ENCODE data around the gene FOXF1. TPM values are rescaled to one million over a fixed set of nuclear protein-coding genes. Genes with fewer than 3 reads are reported as not detected.

FOXF1 gene
- polyA plus RNA-seq, 2 of the 4 experiments (the other 2 are of a cell fraction): not detected

DNA sequence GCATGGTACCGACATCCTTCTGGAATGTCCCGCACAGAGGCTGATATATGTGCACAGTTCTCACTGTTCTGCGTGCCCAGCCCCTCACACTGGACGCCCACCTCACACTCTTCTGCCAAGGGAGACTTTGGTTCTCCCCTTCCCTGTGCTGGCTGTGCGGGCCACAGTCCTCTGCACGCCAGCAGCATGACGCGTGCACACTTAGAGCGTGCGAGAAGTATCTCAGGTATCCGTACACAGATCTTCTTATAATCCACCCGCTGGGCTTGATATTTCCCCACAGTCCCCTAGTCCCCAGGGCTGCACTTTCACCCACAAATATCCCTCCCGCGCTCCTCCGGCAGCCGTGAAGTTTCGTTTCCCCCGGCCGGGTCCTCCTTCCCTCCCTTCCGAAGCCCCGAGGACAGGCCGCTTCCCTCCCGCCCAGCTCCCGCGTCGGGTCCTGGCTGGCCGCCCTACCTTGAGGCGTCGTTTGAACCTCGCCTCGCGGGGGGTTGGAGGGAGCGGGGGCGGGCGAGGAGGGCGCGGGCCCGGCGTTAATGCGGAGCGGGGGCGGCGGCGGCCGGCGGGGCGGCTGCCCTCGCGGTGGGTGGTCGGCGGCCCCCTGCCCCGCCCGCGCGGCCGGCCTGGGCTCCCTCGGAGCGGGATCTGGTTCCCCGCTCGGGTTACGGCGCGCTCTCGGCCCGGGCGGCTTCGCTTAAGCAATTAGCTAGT is 5.0 kb upstream of the FOXF1 start:
- peak overlapping the region; percentile 26; the same call in 1 of the 3 replicates for H3K4me3 ChIP-seq
- DNase-seq (ENCODE audit: low read depth in 1 of 2, low spot score in 1 of 2): no peak
- FAIRE-seq: no peak
- WGBS (ENCODE audit: missing lambda C conversion rate): 20% methylated on average over 30 of the region's 67 CpGs
- H3K4me1 ChIP-seq: peaks cover 19% of the 10 kb centered on the region
- TF ChIP-seq, protein P1, sequence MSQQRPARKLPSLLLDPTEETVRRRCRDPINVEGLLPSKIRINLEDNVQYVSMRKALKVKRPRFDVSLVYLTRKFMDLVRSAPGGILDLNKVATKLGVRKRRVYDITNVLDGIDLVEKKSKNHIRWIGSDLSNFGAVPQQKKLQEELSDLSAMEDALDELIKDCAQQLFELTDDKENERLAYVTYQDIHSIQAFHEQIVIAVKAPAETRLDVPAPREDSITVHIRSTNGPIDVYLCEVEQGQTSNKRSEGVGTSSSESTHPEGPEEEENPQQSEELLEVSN (IDR thresholded peaks at IDR 0.05; ENCODE audit: borderline replicate concordance, low read depth): no peak
- no peak for TF ChIP-seq EHF (CRISPR knock-in tag; IDR thresholded peaks at IDR 0.05)
- TF ChIP-seq, protein P2, sequence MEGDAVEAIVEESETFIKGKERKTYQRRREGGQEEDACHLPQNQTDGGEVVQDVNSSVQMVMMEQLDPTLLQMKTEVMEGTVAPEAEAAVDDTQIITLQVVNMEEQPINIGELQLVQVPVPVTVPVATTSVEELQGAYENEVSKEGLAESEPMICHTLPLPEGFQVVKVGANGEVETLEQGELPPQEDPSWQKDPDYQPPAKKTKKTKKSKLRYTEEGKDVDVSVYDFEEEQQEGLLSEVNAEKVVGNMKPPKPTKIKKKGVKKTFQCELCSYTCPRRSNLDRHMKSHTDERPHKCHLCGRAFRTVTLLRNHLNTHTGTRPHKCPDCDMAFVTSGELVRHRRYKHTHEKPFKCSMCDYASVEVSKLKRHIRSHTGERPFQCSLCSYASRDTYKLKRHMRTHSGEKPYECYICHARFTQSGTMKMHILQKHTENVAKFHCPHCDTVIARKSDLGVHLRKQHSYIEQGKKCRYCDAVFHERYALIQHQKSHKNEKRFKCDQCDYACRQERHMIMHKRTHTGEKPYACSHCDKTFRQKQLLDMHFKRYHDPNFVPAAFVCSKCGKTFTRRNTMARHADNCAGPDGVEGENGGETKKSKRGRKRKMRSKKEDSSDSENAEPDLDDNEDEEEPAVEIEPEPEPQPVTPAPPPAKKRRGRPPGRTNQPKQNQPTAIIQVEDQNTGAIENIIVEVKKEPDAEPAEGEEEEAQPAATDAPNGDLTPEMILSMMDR (IDR thresholded peaks at IDR 0.05): no peak
- TF ChIP-seq TP53 (CRISPR knock-in tag; IDR thresholded peaks at IDR 0.05): no peak
- ATAC-seq: 0 out of 6 replicates have a peak, but pooled peaks of 1 of the 2 experiments have one; percentile 7
- H3K4me2 ChIP-seq: peak overlapping the region; percentile 67
- no peaks in the 10 kb centered on the region for H3K9me3 ChIP-seq
- ChIA-PET CTCF (interaction anchor here (1.2 to 2.1 kb wide), 2 partner anchors 12 to 432 kb away, joined by 3 to 12 read pairs; no protein-coding TSS in a partner anchor), POLR2A (no interaction called here)
- no peak overlapping the region for H3K27ac ChIP-seq

DNA sequence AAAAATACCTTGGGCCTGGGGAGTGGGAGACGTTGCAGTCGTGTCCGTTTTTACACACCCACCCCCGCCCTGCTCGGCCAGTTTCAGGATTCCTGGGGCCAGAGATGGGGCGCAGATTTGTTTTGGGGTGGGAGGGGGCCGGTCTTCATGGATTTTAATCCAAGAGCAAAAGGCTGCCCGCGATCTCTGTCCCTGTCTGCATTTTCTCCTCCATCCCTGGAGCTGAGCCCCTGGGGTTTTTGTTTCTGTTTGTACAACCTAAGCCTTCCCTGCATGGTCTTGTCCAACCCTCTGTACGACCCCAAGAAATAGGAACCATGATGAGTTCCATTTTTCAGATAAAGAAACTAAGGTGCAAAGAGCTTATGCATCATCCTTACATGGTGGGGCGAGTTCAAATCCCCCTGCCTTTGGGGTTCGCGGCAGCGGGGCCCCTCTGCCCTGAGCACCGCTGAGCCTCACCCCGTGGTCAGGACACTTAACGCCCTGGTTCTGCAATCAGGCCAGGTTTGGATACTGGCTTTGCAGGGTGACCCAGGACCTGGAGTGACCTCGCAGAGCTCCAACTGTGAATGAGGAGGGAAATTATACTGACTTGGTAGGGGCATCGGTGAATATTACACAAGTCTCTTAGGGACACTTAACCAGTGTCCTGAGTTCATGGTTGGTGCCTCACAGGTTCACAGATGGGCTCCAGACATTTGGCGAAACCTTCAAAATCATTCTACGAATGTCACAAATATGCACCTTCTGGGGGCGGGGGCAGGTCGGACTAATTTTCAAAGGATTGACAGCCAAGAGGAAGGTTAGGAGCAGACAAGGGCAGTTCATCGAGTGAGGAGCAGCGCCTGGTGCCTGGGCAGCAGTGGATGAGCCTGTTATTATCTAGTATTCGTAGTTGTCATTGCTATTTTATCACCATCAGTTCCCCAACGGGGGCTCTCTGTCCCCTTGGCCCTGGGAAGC is 4.1 kb upstream of the FOXF1 start:
- no peak for FAIRE-seq
- Histone ChIP-seq H3K9me3 (no peaks in the 10 kb centered on the region), H3K27ac (no peak overlapping the region), H3K4me1 (peaks cover 19% of the 10 kb centered on the region), H3K4me3 (peak overlapping the region; percentile 26; the same call in 1 of the 3 replicates), H3K4me2 (peak overlapping the region; percentile 67)
- WGBS (ENCODE audit: missing lambda C conversion rate): 12% methylated on average over 26 of the region's 27 CpGs
- ChIA-PET CTCF (interaction anchor here (2.1 kb wide), 1 partner anchor 12 kb away, joined by 12 read pairs; no protein-coding TSS in a partner anchor), POLR2A (no interaction called here)
- TF ChIP-seq MAFK (IDR thresholded peaks at IDR 0.05; ENCODE audit: partially characterized antibody) (no peak), POLR2A (IDR thresholded peaks at IDR 0.05; ENCODE audit: low read length) (no peak), ESRRA (IDR thresholded peaks at IDR 0.05; ENCODE audit: borderline replicate concordance, low read length) (no peak), EHF (CRISPR knock-in tag; IDR thresholded peaks at IDR 0.05) (no peak), MYC (IDR thresholded peaks at IDR 0.05; ENCODE audit: borderline replicate concordance, low read length) (no peak), ZC3H11A (IDR thresholded peaks at IDR 0.05) (no peak), GATA3 (IDR thresholded peaks at IDR 0.05; ENCODE audit: borderline replicate concordance) (no peak), FOSB (CRISPR knock-in tag; IDR thresholded peaks at IDR 0.05) (no peak)
- TF ChIP-seq, protein P3, sequence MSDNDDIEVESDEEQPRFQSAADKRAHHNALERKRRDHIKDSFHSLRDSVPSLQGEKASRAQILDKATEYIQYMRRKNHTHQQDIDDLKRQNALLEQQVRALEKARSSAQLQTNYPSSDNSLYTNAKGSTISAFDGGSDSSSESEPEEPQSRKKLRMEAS (IDR thresholded peaks at IDR 0.05): no peak
- ATAC-seq: no peak
- no peak for DNase-seq (ENCODE audit: low read depth in 1 of 2, low spot score in 1 of 2)

DNA sequence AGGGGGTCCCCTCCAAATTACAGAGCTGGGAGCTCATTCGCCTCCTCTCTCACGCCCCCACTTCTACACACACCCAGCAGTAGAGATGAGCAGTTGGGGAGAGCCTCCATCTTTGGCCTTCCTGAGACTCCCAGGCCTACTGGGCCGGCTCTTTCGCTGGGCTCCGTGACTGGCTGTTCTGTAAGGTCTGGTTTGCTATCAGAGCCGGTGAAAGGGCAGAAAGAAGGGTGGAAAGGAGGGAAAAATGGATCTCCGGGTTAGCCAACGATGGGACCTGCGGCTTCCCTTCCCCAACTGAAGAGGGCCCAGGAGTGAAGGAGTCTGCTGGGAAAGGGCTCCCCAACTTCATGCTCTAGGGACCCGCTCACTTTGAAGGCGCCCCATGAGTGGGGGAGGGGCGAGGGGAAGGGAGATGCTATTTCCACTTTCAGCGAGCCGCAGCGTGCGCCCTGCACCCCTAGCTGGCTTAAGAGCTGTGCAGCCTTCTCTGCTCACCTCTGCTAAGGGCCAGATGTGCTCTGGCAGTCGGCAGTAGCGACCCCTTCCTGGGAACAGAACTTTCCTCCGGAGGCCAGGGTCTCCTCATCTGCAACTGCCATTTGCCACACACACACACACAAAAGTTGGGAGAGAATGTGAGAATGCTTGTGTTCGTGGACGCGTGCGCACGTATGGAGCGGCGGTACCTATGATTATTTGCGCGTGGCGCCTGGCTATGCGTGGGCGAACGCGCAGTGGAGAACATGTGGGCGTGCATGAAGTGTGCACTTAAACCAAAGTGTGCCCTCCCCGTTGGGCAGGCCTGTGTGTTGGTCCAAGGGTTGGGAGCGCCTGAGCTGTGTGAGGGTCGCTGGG is 2.9 kb upstream of the FOXF1 start:
- Histone ChIP-seq H3K4me3 (no peak overlapping the region), H3K4me1 (peaks cover 19% of the 10 kb centered on the region), H3K27ac (no peak overlapping the region), H3K9me3 (no peaks in the 10 kb centered on the region), H3K4me2 (no peak overlapping the region)
- no peak for TF ChIP-seq MAFK (IDR thresholded peaks at IDR 0.05; ENCODE audit: partially characterized antibody)
- TF ChIP-seq KDM5A (IDR thresholded peaks at IDR 0.05): no peak
- no peak for TF ChIP-seq MAZ (IDR thresholded peaks at IDR 0.05; ENCODE audit: borderline replicate concordance, low read depth, low read length)
- TF ChIP-seq FOSL2 (IDR thresholded peaks at IDR 0.05): no peak
- no peak for TF ChIP-seq FOSL2 (CRISPR knock-in tag; IDR thresholded peaks at IDR 0.05)
- TF ChIP-seq RNF2 (IDR thresholded peaks at IDR 0.05; ENCODE audit: borderline replicate concordance, low read depth): no peak
- no peak for TF ChIP-seq EHF (CRISPR knock-in tag; IDR thresholded peaks at IDR 0.05)
- TF ChIP-seq RFX5 (IDR thresholded peaks at IDR 0.05): no peak
- TF ChIP-seq, protein P4, sequence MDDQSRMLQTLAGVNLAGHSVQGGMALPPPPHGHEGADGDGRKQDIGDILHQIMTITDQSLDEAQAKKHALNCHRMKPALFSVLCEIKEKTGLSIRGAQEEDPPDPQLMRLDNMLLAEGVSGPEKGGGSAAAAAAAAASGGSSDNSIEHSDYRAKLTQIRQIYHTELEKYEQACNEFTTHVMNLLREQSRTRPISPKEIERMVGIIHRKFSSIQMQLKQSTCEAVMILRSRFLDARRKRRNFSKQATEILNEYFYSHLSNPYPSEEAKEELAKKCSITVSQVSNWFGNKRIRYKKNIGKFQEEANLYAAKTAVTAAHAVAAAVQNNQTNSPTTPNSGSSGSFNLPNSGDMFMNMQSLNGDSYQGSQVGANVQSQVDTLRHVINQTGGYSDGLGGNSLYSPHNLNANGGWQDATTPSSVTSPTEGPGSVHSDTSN (IDR thresholded peaks at IDR 0.05): no peak
- no peak for TF ChIP-seq FOXS1 (CRISPR knock-in tag; IDR thresholded peaks at IDR 0.05)
- TF ChIP-seq ZFP36 (IDR thresholded peaks at IDR 0.05; ENCODE audit: borderline replicate concordance, partially characterized antibody): no peak
- ATAC-seq: no peak
- no peak for DNase-seq (ENCODE audit: low read depth in 1 of 2, low spot score in 1 of 2)
- WGBS (ENCODE audit: missing lambda C conversion rate): 45% methylated on average over 36 of the region's 37 CpGs
- FAIRE-seq: no peak
- ChIA-PET CTCF (interaction anchor here (1.3 to 2.1 kb wide), 3 partner anchors 10 to 13 kb away, joined by 6 to 16 read pairs (median 12); no protein-coding TSS in a partner anchor), POLR2A (no interaction called here)
